H9 (cell line): ENCODE results near the gene IL15. TPM values are rescaled to one million over a fixed set of nuclear protein-coding genes. Genes with fewer than 3 reads are reported as not detected.

ENCODE experiments used
- DNase-seq: peaks from one replicate; pipeline ENCODE4 v3.0.0-alpha.2; 2017
- H2AFZ ChIP-seq: one replicate; pipeline ENCODE4 v1.6.1; 2013; ENCODE audit warnings: mild to moderate bottlenecking, low read length, control low read depth, moderate library complexity
- H2AK5ac ChIP-seq: 2 replicates; pipeline ENCODE4 v1.6.1; 2013; ENCODE audit warnings: low read length, control low read depth, mixed read lengths; ENCODE audit not compliant: insufficient read length
- H2BK120ac ChIP-seq: one replicate; pipeline ENCODE4 v1.6.1; 2013; ENCODE audit warnings: low read depth, mild to moderate bottlenecking, low read length, control low read depth, inconsistent platforms; ENCODE audit not compliant: poor library complexity, severe bottlenecking
- H2BK12ac ChIP-seq: 2 replicates; pipeline ENCODE4 v1.6.1; 2013; ENCODE audit warnings: low read length, control low read depth, mixed read lengths, low read depth; ENCODE audit not compliant: insufficient read length
- H2BK15ac ChIP-seq: 2 replicates; pipeline ENCODE4 v1.6.1; 2013; ENCODE audit warnings: low read depth, low read length, control low read depth
- H2BK20ac ChIP-seq: one replicate; pipeline ENCODE4 v1.6.1; 2013; ENCODE audit warnings: low read depth, mild to moderate bottlenecking, low read length, control low read depth, inconsistent platforms; ENCODE audit not compliant: poor library complexity, severe bottlenecking
- H2BK5ac ChIP-seq: 2 replicates; pipeline ENCODE4 v1.6.1; 2013; ENCODE audit warnings: low read length, control low read depth, mixed read lengths; ENCODE audit not compliant: insufficient read length
- H3K14ac ChIP-seq: 2 replicates; pipeline ENCODE4 v1.6.1; 2013; ENCODE audit warnings: low read length, control low read depth; ENCODE audit not compliant: insufficient read depth
- H3K18ac ChIP-seq: 2 replicates; pipeline ENCODE4 v1.6.1; 2013; ENCODE audit warnings: low read depth, mild to moderate bottlenecking, mixed read lengths, low read length, control low read depth; ENCODE audit not compliant: insufficient read length
- H3K23ac ChIP-seq: 2 replicates; pipeline ENCODE4 v1.6.1; 2013; ENCODE audit warnings: low read length, control low read depth, mixed read lengths, low read depth; ENCODE audit not compliant: insufficient read length
- H3K23me2 ChIP-seq: 2 replicates; pipeline ENCODE4 v1.6.1; 2013; ENCODE audit warnings: low read depth, mild to moderate bottlenecking, mixed read lengths, low read length, control low read depth; ENCODE audit not compliant: insufficient read length, poor library complexity, severe bottlenecking
- H3K27ac ChIP-seq: 2 replicates; pipeline ENCODE4 v1.5.1; 2013; ENCODE audit warnings: low read length, control low read depth, mixed read lengths, low read depth; ENCODE audit not compliant: insufficient read length
- H3K27me3 ChIP-seq: 2 replicates; pipeline ENCODE4 v1.6.1; 2013; ENCODE audit warnings: low read length, control low read depth, inconsistent platforms; ENCODE audit not compliant: insufficient read depth
- H3K4ac ChIP-seq: 2 replicates; pipeline ENCODE4 v1.6.1; 2013; ENCODE audit warnings: low read depth, mild to moderate bottlenecking, control low read depth, inconsistent platforms, low read length, moderate library complexity
- H3K4me1 ChIP-seq: 2 replicates; pipeline ENCODE4 v1.6.1; 2013; ENCODE audit warnings: low read length, control low read depth, inconsistent platforms; ENCODE audit not compliant: insufficient read depth
- H3K4me2 ChIP-seq: 2 replicates; pipeline ENCODE4 v1.6.1; 2013; ENCODE audit warnings: low read length, control low read depth, mixed read lengths; ENCODE audit not compliant: insufficient read length, insufficient read depth
- H3K56ac ChIP-seq: 2 replicates; pipeline ENCODE4 v1.6.1; 2013; ENCODE audit warnings: low read depth, mild to moderate bottlenecking, mixed read lengths, low read length, control low read depth; ENCODE audit not compliant: insufficient read length
- H3K79me1 ChIP-seq: 2 replicates; pipeline ENCODE4 v1.6.1; 2013; ENCODE audit warnings: low read depth, mild to moderate bottlenecking, moderate library complexity, low read length, control low read depth, inconsistent platforms; ENCODE audit not compliant: insufficient read depth, poor library complexity, severe bottlenecking
- H3K79me2 ChIP-seq: 2 replicates; pipeline ENCODE4 v1.6.1; 2013; ENCODE audit warnings: low read length, control low read depth, inconsistent platforms; ENCODE audit not compliant: insufficient read depth
- H3K9ac ChIP-seq: 2 replicates; pipeline ENCODE4 v1.6.1; 2013; ENCODE audit warnings: low read length, control low read depth, mixed read lengths; ENCODE audit not compliant: insufficient read length; ENCODE audit errors: extremely low read depth
- H3K9me3 ChIP-seq: one replicate; pipeline ENCODE4 v1.6.1; 2013; ENCODE audit warnings: low read depth, low read length, inconsistent platforms; ENCODE audit not compliant: control insufficient read depth
- H3T11ph ChIP-seq: one replicate; pipeline ENCODE4 v1.6.1; 2013; ENCODE audit warnings: mild to moderate bottlenecking, low read length, control low read depth, inconsistent platforms
- H4K20me1 ChIP-seq: one replicate; pipeline ENCODE4 v1.6.1; 2013; ENCODE audit not compliant: control insufficient read depth, insufficient read length, insufficient read depth
- H4K5ac ChIP-seq: 2 replicates; pipeline ENCODE4 v1.6.1; 2013; ENCODE audit warnings: low read depth, mild to moderate bottlenecking, mixed read lengths, low read length, control low read depth; ENCODE audit not compliant: insufficient read length
- H4K8ac ChIP-seq: replicated peaks from 2 replicates; pipeline ENCODE4 v1.6.1; 2013; ENCODE audit warnings: low read length, control low read depth, mixed read lengths, low read depth; ENCODE audit not compliant: insufficient read length
- H4K91ac ChIP-seq: 2 replicates; pipeline ENCODE4 v1.6.1; 2013; ENCODE audit warnings: low read depth, mild to moderate bottlenecking, moderate library complexity, mixed read lengths, low read length, control low read depth; ENCODE audit not compliant: insufficient read length
- H3K27ac Mint-ChIP-seq, 3 experiments: 2 replicates in 2 of 3; 3 replicates in 1 of 3; pipeline ENCODE4 v1.8.0; 2020 to 2021; ENCODE audit warnings: mixed read lengths in 3 of 3, mild to moderate bottlenecking in 1 of 3, moderate library complexity in 1 of 3
- H3K27me3 Mint-ChIP-seq: 2 replicates; pipeline ENCODE4 v1.8.0; 2021; ENCODE audit warnings: low read depth, mild to moderate bottlenecking, moderate library complexity, mixed read lengths
- H3K36me3 Mint-ChIP-seq, 3 experiments: 2 replicates in 2 of 3; 3 replicates in 1 of 3; pipeline ENCODE4 v1.8.0; 2020 to 2021; ENCODE audit warnings: low read depth in 3 of 3, mixed read lengths in 3 of 3; ENCODE audit not compliant: insufficient read depth in 1 of 3
- H3K4me1 Mint-ChIP-seq, 2 experiments: 2 replicates each; pipeline ENCODE4 v1.8.0; 2020; ENCODE audit warnings: mixed read lengths in 2 of 2
- H3K4me3 Mint-ChIP-seq, 2 experiments: 2 replicates in 1 of 2; 3 replicates in 1 of 2; pipeline ENCODE4 v1.8.0; 2020 to 2021; ENCODE audit warnings: mild to moderate bottlenecking in 2 of 2, mixed read lengths in 2 of 2, moderate library complexity in 1 of 2
- H3K9me3 Mint-ChIP-seq, 2 experiments: 2 replicates in 1 of 2; 3 replicates in 1 of 2; pipeline ENCODE4 v1.8.0; 2020; ENCODE audit warnings: mild to moderate bottlenecking in 2 of 2, mixed read lengths in 2 of 2, moderate library complexity in 1 of 2
- WGBS: extraction: QIAGEN DNeasy Blood & Tissue Kit; methylation state at CpG from one replicate; pipeline ENCODE4 v1.1.7; 2013; ENCODE audit warnings: missing lambda C conversion rate, low lambda C conversion rate, mixed read lengths; ENCODE audit not compliant: insufficient read length; ENCODE audit errors: extremely low coverage; 5-methylcytosine and 5-hydroxymethylcytosine counted together
- total RNA-seq: library from RNA; stranded (reverse); gene quantifications from 2 replicates; pipeline ENCODE4 v1.2.1, GENCODE V29; 2021
- TF ChIP-seq, protein P1 (sequence below): fragments of 200-600 bp; sonication (generic); conservative IDR thresholded peaks from 3 replicates; pipeline ENCODE4 v1.8.0; 2021; ENCODE audit warnings: antibody characterized with exemption, mild to moderate bottlenecking

IL15 gene
- total RNA-seq, 1 experiment from 2014 or later, result 0.61 TPM

DNA sequence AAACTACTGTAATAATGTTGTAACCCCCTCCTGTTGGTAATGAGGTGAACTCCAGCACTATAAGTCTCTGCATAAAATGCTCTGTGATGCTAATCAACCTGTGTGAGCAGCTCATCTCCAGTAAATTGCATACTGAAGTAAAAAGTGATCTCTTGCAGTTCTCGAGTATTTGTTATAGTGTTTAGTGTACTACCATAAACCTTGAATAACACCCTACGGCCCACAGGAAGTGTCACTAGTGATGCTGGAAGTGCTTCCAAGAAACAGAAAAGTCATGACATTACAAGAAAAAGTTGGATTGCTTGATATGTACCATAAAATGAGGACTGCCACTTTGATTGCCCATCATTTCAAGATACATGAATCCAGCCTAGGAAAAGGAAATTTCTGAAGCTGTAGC is 39.0 kb downstream of the IL15 start:
- no peaks in the 10 kb centered on the region for H3K79me1 ChIP-seq
- no peak overlapping the region for H2BK5ac ChIP-seq
- H2AFZ ChIP-seq, result no peak overlapping the region
- H3K9me3 ChIP-seq, result no peaks in the 10 kb centered on the region
- no peak overlapping the region for H3K27ac Mint-ChIP-seq
- H3K9me3 Mint-ChIP-seq, result no peaks in the 10 kb centered on the region
- H3K4me2 ChIP-seq, result no peak overlapping the region
- H3K27ac ChIP-seq, result no peak overlapping the region
- no peak overlapping the region for H3K4ac ChIP-seq
- no peaks in the 10 kb centered on the region for H3K27me3 Mint-ChIP-seq
- no peaks in the 10 kb centered on the region for H3K36me3 Mint-ChIP-seq
- TF ChIP-seq, protein P1, sequence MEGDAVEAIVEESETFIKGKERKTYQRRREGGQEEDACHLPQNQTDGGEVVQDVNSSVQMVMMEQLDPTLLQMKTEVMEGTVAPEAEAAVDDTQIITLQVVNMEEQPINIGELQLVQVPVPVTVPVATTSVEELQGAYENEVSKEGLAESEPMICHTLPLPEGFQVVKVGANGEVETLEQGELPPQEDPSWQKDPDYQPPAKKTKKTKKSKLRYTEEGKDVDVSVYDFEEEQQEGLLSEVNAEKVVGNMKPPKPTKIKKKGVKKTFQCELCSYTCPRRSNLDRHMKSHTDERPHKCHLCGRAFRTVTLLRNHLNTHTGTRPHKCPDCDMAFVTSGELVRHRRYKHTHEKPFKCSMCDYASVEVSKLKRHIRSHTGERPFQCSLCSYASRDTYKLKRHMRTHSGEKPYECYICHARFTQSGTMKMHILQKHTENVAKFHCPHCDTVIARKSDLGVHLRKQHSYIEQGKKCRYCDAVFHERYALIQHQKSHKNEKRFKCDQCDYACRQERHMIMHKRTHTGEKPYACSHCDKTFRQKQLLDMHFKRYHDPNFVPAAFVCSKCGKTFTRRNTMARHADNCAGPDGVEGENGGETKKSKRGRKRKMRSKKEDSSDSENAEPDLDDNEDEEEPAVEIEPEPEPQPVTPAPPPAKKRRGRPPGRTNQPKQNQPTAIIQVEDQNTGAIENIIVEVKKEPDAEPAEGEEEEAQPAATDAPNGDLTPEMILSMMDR, result 0 out of 3 replicates have a peak, but pooled peaks have one; percentile 8
- no peak overlapping the region for H4K91ac ChIP-seq
- DNase-seq, result no peak
- no peak overlapping the region for H2BK20ac ChIP-seq
- no peak overlapping the region for H3K14ac ChIP-seq
- no peak overlapping the region for H3K56ac ChIP-seq
- H4K20me1 ChIP-seq, result no peaks in the 10 kb centered on the region
- H4K5ac ChIP-seq, result no peak overlapping the region
- no peak overlapping the region for H3K23ac ChIP-seq
- H3K18ac ChIP-seq, result no peak overlapping the region
- no peak overlapping the region for H3T11ph ChIP-seq
- WGBS, result no CpG with 5 or more reads among the region's 2 CpGs
- no peak overlapping the region for H4K8ac ChIP-seq
- H3K79me2 ChIP-seq, result no peaks in the 10 kb centered on the region
- no peak overlapping the region for H3K9ac ChIP-seq
- H3K27me3 ChIP-seq, result no peaks in the 10 kb centered on the region; the same call in 1 of the 2 replicates
- no peak overlapping the region for H3K4me3 Mint-ChIP-seq
- H2BK15ac ChIP-seq, result no peak overlapping the region
- H2BK120ac ChIP-seq, result no peak overlapping the region
- H3K4me1 Mint-ChIP-seq, result peaks cover 2 to 3% of the 10 kb centered on the region in 2 experiments; a peak in 2 of 4 replicates
- no peaks in the 10 kb centered on the region for H3K23me2 ChIP-seq
- H2AK5ac ChIP-seq, result no peak overlapping the region
- H2BK12ac ChIP-seq, result no peak overlapping the region
- H3K4me1 ChIP-seq, result peaks cover 2% of the 10 kb centered on the region; the same call in 1 of the 2 replicates
